ENCODE data around the gene SPACA6.

SPACA6 gene

GRCh38 chr19:51749979-51750378 lies 56.8 kb downstream of the SPACA6 start:
- H3K27me3 ChIP-seq (ENCODE audit: low read length) = no peaks in the 10 kb centered on the region
- no peak overlapping the region for H3K27ac ChIP-seq (ENCODE audit: low read depth, low read length)

GRCh38 chr19:51750400-51751094 lies 57.4 kb downstream of the SPACA6 start:
- Histone ChIP-seq H3K27me3 (ENCODE audit: low read length) (no peaks in the 10 kb centered on the region), H3K79me2 (ENCODE audit: insufficient read depth, low read length) (no peaks in the 10 kb centered on the region), H3F3A (ENCODE audit: insufficient read depth) (no peaks in the 10 kb centered on the region), H3K36me3 (ENCODE audit: low read length) (no peaks in the 10 kb centered on the region), H2AFZ (ENCODE audit: low read depth, low read length, severe bottlenecking) (no peak overlapping the region), H3K4me3 (ENCODE audit: insufficient read depth, low read length, poor library complexity, severe bottlenecking) (no peak overlapping the region), H3K9me3 (ENCODE audit: insufficient read depth, low read length) (no peaks in the 10 kb centered on the region), H3K4me2 (ENCODE audit: low read depth, low read length, poor library complexity, severe bottlenecking) (no peak overlapping the region), H3K27ac (ENCODE audit: low read depth, low read length) (no peak overlapping the region), H3K9me2 (replicated peaks; ENCODE audit: insufficient read depth, low read length) (no peaks in the 10 kb centered on the region), H3K9ac (ENCODE audit: low read length) (no peak overlapping the region), H4K20me1 (ENCODE audit: low read depth, low read length) (no peaks in the 10 kb centered on the region)
- no peak for TF ChIP-seq CTCF (IDR thresholded peaks at IDR 0.05; ENCODE audit: insufficient read depth, low read length, poor library complexity, severe bottlenecking)
- TF ChIP-seq EZH2phosphoT487 (conservative IDR thresholded peaks at IDR 0.05; ENCODE audit: low read length) = no peak

More at GRCh38 chr19:51749979-51750378, 56.8 kb downstream of the SPACA6 start:
- Histone ChIP-seq H2AFZ (ENCODE audit: low read depth, low read length, severe bottlenecking) (no peak overlapping the region), H3K36me3 (ENCODE audit: low read length) (no peaks in the 10 kb centered on the region), H4K20me1 (ENCODE audit: low read depth, low read length) (no peaks in the 10 kb centered on the region), H3K9me3 (ENCODE audit: insufficient read depth, low read length) (no peaks in the 10 kb centered on the region), H3F3A (ENCODE audit: insufficient read depth) (no peaks in the 10 kb centered on the region), H3K4me3 (ENCODE audit: insufficient read depth, low read length, poor library complexity, severe bottlenecking) (no peak overlapping the region), H3K79me2 (ENCODE audit: insufficient read depth, low read length) (no peaks in the 10 kb centered on the region), H3K4me2 (ENCODE audit: low read depth, low read length, poor library complexity, severe bottlenecking) (no peak overlapping the region), H3K9me2 (replicated peaks; ENCODE audit: insufficient read depth, low read length) (no peaks in the 10 kb centered on the region), H3K9ac (ENCODE audit: low read length) (no peak overlapping the region)
- TF ChIP-seq CTCF (IDR thresholded peaks at IDR 0.05; ENCODE audit: insufficient read depth, low read length, poor library complexity, severe bottlenecking) (no peak), EZH2phosphoT487 (conservative IDR thresholded peaks at IDR 0.05; ENCODE audit: low read length) (no peak)

GRCh38 chr19:51751655-51752054 lies 58.5 kb downstream of the SPACA6 start, which contains the start of gene FPR1:
Gene FPR1, minus strand, starts transcription at chr19:51751878. Its CDS starts 4,884 bp downstream, at chr19:51746994.
- no peaks in the 10 kb centered on the region for H3K79me2 ChIP-seq (ENCODE audit: insufficient read depth, low read length)
- no peak within 1 kb of the TSS for H3K9ac ChIP-seq (ENCODE audit: low read length)
- no peaks in the 10 kb centered on the region for H3K27me3 ChIP-seq (ENCODE audit: low read length)
- H3K9me3 ChIP-seq (ENCODE audit: insufficient read depth, low read length) = no peaks in the 10 kb centered on the region
- no peak within 1 kb of the TSS for H3K27ac ChIP-seq (ENCODE audit: low read depth, low read length)
- no peaks in the 10 kb centered on the region for H4K20me1 ChIP-seq (ENCODE audit: low read depth, low read length)
- H3K4me3 ChIP-seq (ENCODE audit: insufficient read depth, low read length, poor library complexity, severe bottlenecking) = no peak within 1 kb of the TSS
- no peaks in the 10 kb centered on the region for H3K9me2 ChIP-seq (replicated peaks; ENCODE audit: insufficient read depth, low read length)
- no peak within 1 kb of the TSS for H3K4me2 ChIP-seq (ENCODE audit: low read depth, low read length, poor library complexity, severe bottlenecking)
- no peak within 1 kb of the TSS for H2AFZ ChIP-seq (ENCODE audit: low read depth, low read length, severe bottlenecking)
- H3F3A ChIP-seq (ENCODE audit: insufficient read depth) = no peaks in the 10 kb centered on the region
- no peak for TF ChIP-seq CTCF (IDR thresholded peaks at IDR 0.05; ENCODE audit: insufficient read depth, low read length, poor library complexity, severe bottlenecking)
- TF ChIP-seq EZH2phosphoT487 (conservative IDR thresholded peaks at IDR 0.05; ENCODE audit: low read length) = no peak
- no peaks in the 10 kb centered on the region for H3K36me3 ChIP-seq (ENCODE audit: low read length)
